Epithelial cell of proximal tubule (primary cell): Measurements from ENCODE around the gene TCERG1L. TPM values are rescaled to one million over a fixed set of nuclear protein-coding genes. Genes with fewer than 3 reads are reported as not detected.

Experiments used
- DNase-seq: peaks from one replicate; pipeline ENCODE4 v3.0.0-alpha.2; 2011; ENCODE audit warnings: low read depth
- H3K4me3 ChIP-seq: 2 replicates; pipeline ENCODE4 v1.5.1; 2011; ENCODE audit warnings: low read depth, mild to moderate bottlenecking, low read length
- total RNA-seq: library from RNA; depleted of rRNA; stranded (reverse); fragments of >200 nt; gene quantifications from 2 replicates; pipeline ENCODE4 v1.2.3, GENCODE V29; 2015
- TF ChIP-seq, protein P1 (sequence below): conservative IDR thresholded peaks from 2 replicates; pipeline ENCODE4 v1.5.1; 2012; ENCODE audit warnings: low read depth, mild to moderate bottlenecking, low read length

TCERG1L gene
- total RNA-seq, 1 donor from 2014 or later: not detected

DNA sequence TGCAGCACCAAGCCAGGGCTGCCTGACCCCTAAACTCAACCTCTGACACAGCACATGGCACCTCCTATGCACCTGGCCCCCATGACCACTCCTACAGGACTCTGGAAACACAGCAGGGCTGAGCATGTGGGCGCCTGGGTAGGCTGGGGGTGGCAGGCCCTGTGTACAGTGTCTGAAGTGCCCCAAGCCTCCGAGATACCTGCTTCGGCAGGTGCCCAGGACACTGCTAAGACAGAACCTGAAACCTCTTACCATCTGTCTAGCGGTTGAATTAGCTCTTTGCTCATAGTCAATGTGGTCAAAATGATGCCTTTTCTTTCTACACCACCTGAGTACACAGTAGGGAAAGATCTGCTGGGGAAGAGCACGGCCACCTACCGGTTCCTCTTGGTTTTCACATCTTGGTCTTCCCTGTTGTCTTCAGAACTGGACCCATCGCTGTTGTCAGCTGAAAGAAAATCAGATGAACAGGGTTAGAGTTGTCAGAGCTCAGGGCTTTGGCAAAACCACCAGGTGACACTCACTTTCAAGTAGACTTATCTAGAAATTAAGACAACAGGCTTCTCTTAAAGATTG is 177.4 kb downstream of the TCERG1L start:
- H3K4me3 ChIP-seq: no peak overlapping the region
- TF ChIP-seq, protein P1, sequence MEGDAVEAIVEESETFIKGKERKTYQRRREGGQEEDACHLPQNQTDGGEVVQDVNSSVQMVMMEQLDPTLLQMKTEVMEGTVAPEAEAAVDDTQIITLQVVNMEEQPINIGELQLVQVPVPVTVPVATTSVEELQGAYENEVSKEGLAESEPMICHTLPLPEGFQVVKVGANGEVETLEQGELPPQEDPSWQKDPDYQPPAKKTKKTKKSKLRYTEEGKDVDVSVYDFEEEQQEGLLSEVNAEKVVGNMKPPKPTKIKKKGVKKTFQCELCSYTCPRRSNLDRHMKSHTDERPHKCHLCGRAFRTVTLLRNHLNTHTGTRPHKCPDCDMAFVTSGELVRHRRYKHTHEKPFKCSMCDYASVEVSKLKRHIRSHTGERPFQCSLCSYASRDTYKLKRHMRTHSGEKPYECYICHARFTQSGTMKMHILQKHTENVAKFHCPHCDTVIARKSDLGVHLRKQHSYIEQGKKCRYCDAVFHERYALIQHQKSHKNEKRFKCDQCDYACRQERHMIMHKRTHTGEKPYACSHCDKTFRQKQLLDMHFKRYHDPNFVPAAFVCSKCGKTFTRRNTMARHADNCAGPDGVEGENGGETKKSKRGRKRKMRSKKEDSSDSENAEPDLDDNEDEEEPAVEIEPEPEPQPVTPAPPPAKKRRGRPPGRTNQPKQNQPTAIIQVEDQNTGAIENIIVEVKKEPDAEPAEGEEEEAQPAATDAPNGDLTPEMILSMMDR: no peak
- no peak for DNase-seq

DNA sequence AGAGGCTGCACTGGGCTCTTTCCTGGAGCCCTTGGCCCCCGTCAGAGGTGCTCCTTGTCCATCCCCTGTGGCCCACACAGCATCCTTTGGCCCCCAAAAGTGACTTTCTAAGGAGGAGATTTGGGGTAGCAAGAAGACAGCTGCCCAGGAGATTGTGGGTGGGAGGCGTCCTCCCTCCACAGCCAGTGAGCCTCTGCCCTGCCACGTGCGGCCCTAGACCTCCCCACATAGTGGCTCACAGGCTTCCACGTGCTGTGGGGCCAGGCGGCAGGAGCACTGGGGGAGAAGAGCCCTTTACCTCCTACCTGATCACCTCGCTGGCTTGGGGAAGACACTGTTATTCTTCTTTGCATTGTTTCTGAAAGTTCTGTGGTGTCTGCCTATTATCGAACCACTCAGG is 178.8 kb downstream of the TCERG1L start:
- TF ChIP-seq, protein P1: no peak
- H3K4me3 ChIP-seq: no peak overlapping the region
- no peak for DNase-seq

DNA sequence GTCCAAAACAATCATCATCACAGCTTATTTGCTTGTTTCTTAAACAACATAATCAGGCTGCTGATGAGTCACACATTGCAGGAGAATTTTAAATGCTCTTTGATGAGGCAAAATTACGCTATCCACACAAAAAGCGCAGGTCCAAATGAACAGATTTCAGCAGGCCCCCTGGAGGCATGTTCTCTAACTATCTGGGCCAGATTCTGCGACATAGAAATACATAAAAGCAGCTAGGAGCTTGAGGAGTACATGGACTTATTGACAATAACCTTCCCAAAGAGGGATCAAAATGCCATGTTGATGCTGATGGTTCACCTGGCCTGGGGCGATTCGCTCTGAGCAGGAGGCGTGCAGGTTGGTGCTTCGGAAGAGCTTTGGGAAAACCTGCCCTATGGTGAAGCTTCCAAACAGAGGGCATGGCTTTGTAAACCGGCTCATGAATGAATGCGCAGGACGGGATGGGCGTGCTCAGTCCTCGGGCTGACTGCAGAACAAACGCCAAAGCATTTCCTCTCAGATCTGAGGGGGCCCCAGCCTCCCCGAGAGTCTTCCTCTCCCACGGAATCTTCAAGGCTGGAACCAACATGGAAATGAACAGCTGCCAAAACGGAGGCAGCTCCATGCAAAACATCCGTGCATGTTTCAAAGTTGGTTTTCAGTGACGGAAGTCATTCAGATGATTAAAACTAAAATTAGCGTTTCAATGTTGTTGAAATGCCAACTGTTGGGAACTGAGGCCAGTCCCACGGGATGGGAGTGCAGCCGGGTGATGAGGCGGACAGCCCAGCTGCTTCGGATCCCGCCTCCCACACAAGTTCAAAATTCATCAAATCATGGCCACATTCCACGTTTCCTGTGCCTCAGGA is 179.6 kb downstream of the TCERG1L start:
- no peak overlapping the region for H3K4me3 ChIP-seq

DNA sequence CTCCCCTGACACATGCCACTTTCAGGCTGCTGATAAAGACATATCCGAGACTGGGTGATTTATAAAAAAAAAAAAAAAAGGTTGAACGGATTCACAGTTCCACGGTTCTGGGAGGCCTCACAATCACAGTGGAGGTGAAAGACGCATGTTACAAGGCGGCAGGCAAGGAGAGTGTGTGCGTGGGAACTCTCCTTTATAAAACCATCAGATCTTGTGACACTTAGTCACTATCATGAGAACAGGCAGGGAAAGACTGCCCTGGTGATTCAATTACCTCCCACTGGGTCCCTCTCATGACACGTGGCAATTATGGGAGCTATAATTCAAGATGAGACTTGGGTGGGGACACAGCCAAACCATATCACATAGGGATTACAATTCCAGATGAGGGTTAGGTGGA is 181.5 kb downstream of the TCERG1L start:
- TF ChIP-seq, protein P1: no peak
- no peak for DNase-seq
- H3K4me3 ChIP-seq: no peak overlapping the region

More for the DNA sequence above, 179.6 kb downstream of the TCERG1L start:
- TF ChIP-seq, protein P1: no peak
- DNase-seq: no peak

DNA sequence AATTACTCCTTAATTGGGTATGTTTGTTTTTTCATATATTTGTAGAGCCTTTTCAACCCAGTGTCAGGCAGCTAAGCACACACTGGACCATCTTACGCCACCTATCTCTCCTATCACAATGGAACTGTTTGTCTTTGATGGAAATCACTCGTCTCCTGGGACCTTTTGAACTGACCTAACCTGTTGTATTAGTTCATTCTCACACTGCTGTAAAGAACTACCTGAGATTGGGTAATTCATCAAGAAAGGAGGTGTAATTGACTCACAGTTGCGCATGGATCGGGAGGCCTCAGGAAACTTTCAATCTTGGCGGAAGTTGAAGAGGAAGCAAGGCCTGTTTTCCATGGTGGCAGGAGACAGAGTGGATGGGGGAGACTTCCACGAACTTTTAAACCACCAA is 182.0 kb downstream of the TCERG1L start:
- DNase-seq: no peak
- no peak overlapping the region for H3K4me3 ChIP-seq
- TF ChIP-seq, protein P1: no peak

DNA sequence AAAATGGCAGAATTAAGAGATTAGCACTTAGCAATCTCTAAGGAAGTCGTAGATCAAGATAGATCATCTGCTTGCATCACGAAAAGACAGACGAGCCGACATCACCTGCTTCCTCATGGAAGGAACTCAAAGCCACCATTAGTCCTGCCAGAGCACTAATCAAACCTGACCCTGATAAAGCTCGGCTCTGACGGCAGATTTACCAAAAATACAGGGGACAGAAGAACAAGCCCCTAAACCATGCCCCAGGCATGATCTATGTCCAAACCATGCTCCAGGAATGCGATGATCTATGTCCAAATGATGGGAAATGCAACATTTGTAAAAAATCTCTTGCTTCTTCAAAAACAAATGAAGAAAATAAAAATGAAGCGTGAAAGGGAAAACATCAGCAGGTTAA is 182.8 kb downstream of the TCERG1L start:
- no peak for DNase-seq
- H3K4me3 ChIP-seq: no peak overlapping the region
- TF ChIP-seq, protein P1: no peak
